CD4-positive, alpha-beta T cell treated with Interleukin-4 for 1 hour (primary cell): ENCODE measurements around the gene ZNF124.
"Not testable (repeated sequence)": the region's sequence is repeated elsewhere in the genome, so short reads cannot be mapped to it uniquely, and the experiment has no call there.

Experiments used
- DNase-seq, 2 donors: peaks; one replicate each; pipeline ENCODE4 v3.0.0-alpha.2; 2020 to 2022

The ZNF124 gene

GRCh38 chr1:247171875-247172563 is at the start of gene ZNF124:
ZNF124 (minus strand) TSS chr1:247172020; CDS start chr1:247171877, 143 bp downstream.
- peak; percentile 24 to 48 for DNase-seq

- DNase-seq = not testable (repeated sequence)
Observed at GRCh38 chr1:247220280-247220679, 48.5 kb upstream of the ZNF124 start.

- no peak for DNase-seq
Observed at GRCh38 chr1:247218121-247218651, 46.4 kb upstream of the ZNF124 start.

- no peak for DNase-seq
Observed at GRCh38 chr1:247216261-247216660, 44.4 kb upstream of the ZNF124 start.

GRCh38 chr1:247212627-247213617 is 41.1 kb upstream of the ZNF124 start:
- no peak for DNase-seq

GRCh38 chr1:247212012-247212411 is 40.2 kb upstream of the ZNF124 start:
- DNase-seq = peak in 1 of 2 donors; percentile 9

- DNase-seq = no peak
Observed at GRCh38 chr1:247211339-247211738, 39.5 kb upstream of the ZNF124 start.

- DNase-seq = peak; percentile 93 to 94
Observed at GRCh38 chr1:247210376-247211117, 38.7 kb upstream of the ZNF124 start.

GRCh38 chr1:247210062-247210375 is 38.2 kb upstream of the ZNF124 start:
- no peak for DNase-seq

GRCh38 chr1:247209396-247209795 is 37.6 kb upstream of the ZNF124 start:
- DNase-seq = peak in 1 of 2 donors; percentile 31

- no peak for DNase-seq
Observed at GRCh38 chr1:247204177-247204647, 32.4 kb upstream of the ZNF124 start.

- DNase-seq = no peak
Observed at GRCh38 chr1:247198781-247199180, 27.0 kb upstream of the ZNF124 start.

GRCh38 chr1:247193958-247194357 is 22.1 kb upstream of the ZNF124 start:
- no peak for DNase-seq

- no peak for DNase-seq
Observed at GRCh38 chr1:247189981-247190798, 18.4 kb upstream of the ZNF124 start.

- DNase-seq = no peak
Observed at GRCh38 chr1:247185667-247186066, 13.8 kb upstream of the ZNF124 start.

GRCh38 chr1:247184254-247184653 is 12.4 kb upstream of the ZNF124 start:
- no peak for DNase-seq

GRCh38 chr1:247182994-247183393 is 11.2 kb upstream of the ZNF124 start:
- no peak for DNase-seq

- DNase-seq = no peak
Observed at GRCh38 chr1:247180581-247180980, 8.8 kb upstream of the ZNF124 start.

GRCh38 chr1:247177755-247178154 is 5.9 kb upstream of the ZNF124 start:
- DNase-seq = no peak

GRCh38 chr1:247175458-247175857 is 3.6 kb upstream of the ZNF124 start:
- no peak for DNase-seq

- DNase-seq = no peak
Observed at GRCh38 chr1:247173431-247173830, 1.6 kb upstream of the ZNF124 start.

- DNase-seq = peak in 1 of 2 donors; percentile 19
Observed at GRCh38 chr1:247172996-247173395, 1.2 kb upstream of the ZNF124 start.
